Esophagus muscularis mucosa (tissue), 4 donors: ENCODE measurements around the gene PAK4. TPM values are rescaled to one million over a fixed set of nuclear protein-coding genes. Genes with fewer than 3 reads are reported as not detected.

Experiments
- DNase-seq: peaks from one replicate; pipeline ENCODE4 v3.0.0-alpha.2; 2017; ENCODE audit errors: extremely low spot score
- H3K27ac ChIP-seq, 4 donors: fragments of 200-600 bp; sonication (generic); replicated peaks in 1 of 4; 1 replicate in 3 of 4; 2 replicates in 1 of 4; pipeline ENCODE4 v1.5.1; 2016 to 2019; ENCODE audit warnings: mild to moderate bottlenecking in 1 of 4
- H3K27me3 ChIP-seq, 4 donors: fragments of 200-600 bp; sonication (generic); one replicate each; pipeline versions ENCODE4 v1.5.1 to v1.6.0; 2016 to 2019
- H3K36me3 ChIP-seq, 4 donors: fragments of 200-600 bp; sonication (generic); one replicate each; pipeline ENCODE4 v1.5.1; 2016 to 2019
- H3K4me1 ChIP-seq, 4 donors: fragments of 200-600 bp; sonication (generic); one replicate each; pipeline ENCODE4 v1.5.1; 2016 to 2019
- H3K4me3 ChIP-seq, 4 donors: fragments of 200-600 bp; sonication (generic); 1 replicate in 2 of 4; 2 replicates in 2 of 4; pipeline ENCODE4 v1.5.1; 2016 to 2019; ENCODE audit warnings: mild to moderate bottlenecking in 4 of 4, moderate library complexity in 1 of 4
- H3K9me3 ChIP-seq, 4 donors: fragments of 200-600 bp; sonication (generic); 1 replicate in 3 of 4; 2 replicates in 1 of 4; pipeline ENCODE4 v1.5.1; 2016 to 2019
- EP300 ChIP-seq: sonication (generic); formaldehyde crosslinking; IDR thresholded peaks from one replicate; pipeline ENCODE4 v1.6.1; 2017; ENCODE audit warnings: antibody characterized with exemption
- POLR2A ChIP-seq: fragments of 450-650 bp; IDR thresholded peaks from one replicate; pipeline ENCODE4 v1.6.1; 2017; ENCODE audit warnings: antibody characterized with exemption, moderate library complexity, mild to moderate bottlenecking, low read depth
- POLR2AphosphoS5 ChIP-seq, 2 donors: sonication (generic); formaldehyde crosslinking; IDR thresholded peaks; one replicate each; pipeline ENCODE4 v1.6.1; 2017; ENCODE audit warnings: antibody characterized with exemption in 2 of 2
- WGBS: methylation state at CpG from one replicate; pipeline ENCODE4 v1.1.5; 2018; 5-methylcytosine and 5-hydroxymethylcytosine counted together
- intact Hi-C: fragments of 100-400 bp; cut with DNase I; formaldehyde crosslinking; loops from one replicate; pipeline ENCODE4 v1.15.1; 2023
- total RNA-seq, 4 donors: library from RNA; depleted of rRNA; stranded (reverse); fragments of >200 nt; gene quantifications; one replicate each; pipeline versions ENCODE4 v1.1.0 to v1.2.1, GENCODE V29; 2016
- TF ChIP-seq, protein P1 (sequence below), 3 experiments: fragments of 200-600 bp in 2 of 3; fragments of 450-650 bp in 1 of 3; sonication (generic) in 2 of 3; IDR thresholded peaks; one replicate each; pipeline ENCODE4 v1.5.1; 2017 to 2019; ENCODE audit warnings: antibody characterized with exemption in 3 of 3, mild to moderate bottlenecking in 2 of 3, moderate library complexity in 1 of 3

The PAK4 gene
- total RNA-seq, 4 donors from 2014 or later, result 8.3 to 18.4 (median 11.0) TPM

- intact Hi-C loops, result no loop called here
- H3K9me3 ChIP-seq, result no peaks in the 10 kb centered on the region
- no peaks in the 10 kb centered on the region for H3K27me3 ChIP-seq
- peaks cover 39 to 84% (median 77%) of the 10 kb centered on the region in 4 donors for H3K4me1 ChIP-seq
- H3K36me3 ChIP-seq, result no peaks in the 10 kb centered on the region
- no peak for DNase-seq
- TF ChIP-seq POLR2AphosphoS5 (IDR thresholded peaks at IDR 0.05) (no peak), POLR2A (no peak), EP300 (no peak)
- TF ChIP-seq, protein P1, sequence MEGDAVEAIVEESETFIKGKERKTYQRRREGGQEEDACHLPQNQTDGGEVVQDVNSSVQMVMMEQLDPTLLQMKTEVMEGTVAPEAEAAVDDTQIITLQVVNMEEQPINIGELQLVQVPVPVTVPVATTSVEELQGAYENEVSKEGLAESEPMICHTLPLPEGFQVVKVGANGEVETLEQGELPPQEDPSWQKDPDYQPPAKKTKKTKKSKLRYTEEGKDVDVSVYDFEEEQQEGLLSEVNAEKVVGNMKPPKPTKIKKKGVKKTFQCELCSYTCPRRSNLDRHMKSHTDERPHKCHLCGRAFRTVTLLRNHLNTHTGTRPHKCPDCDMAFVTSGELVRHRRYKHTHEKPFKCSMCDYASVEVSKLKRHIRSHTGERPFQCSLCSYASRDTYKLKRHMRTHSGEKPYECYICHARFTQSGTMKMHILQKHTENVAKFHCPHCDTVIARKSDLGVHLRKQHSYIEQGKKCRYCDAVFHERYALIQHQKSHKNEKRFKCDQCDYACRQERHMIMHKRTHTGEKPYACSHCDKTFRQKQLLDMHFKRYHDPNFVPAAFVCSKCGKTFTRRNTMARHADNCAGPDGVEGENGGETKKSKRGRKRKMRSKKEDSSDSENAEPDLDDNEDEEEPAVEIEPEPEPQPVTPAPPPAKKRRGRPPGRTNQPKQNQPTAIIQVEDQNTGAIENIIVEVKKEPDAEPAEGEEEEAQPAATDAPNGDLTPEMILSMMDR (IDR thresholded peaks at IDR 0.05), result no peak
- 87% methylated on average over 15 of the region's 15 CpGs for WGBS
- H3K4me3 ChIP-seq, result no peak overlapping the region
- no peak overlapping the region for H3K27ac ChIP-seq
Observed at GRCh38 chr19:39157997-39158389, 32.4 kb downstream of the PAK4 start.

DNA sequence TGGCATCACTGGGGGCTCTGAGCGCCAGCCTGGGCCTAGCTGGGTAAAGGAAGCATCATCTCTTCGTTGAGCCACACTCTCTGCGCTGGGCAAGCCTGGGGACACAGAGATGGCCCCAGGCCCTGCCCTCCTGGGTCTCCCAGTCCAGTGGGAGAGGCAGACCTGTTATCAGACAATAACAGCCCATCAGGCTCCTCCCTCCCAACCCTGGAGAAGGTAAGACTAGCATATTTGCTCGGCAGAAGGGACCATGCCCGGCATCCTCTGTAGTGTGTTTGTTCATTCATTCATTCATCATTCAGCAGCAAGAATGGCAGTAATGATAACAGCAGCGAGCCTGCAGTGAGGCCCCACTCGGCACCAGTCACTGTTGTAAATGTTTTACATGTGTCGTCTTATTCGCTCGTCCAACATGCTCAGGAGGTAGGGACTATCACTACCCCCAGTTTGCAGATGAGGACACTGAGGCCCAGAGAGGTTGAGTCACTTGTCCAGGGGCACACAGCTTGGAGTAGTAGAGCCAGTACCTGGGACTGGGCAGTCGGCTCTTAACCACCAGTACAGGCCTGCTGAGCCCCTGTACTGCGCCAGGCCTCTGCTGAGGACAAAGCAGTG, 33.2 kb downstream of the PAK4 start:
- Histone ChIP-seq H3K27ac (no peak overlapping the region), H3K4me1 (peaks cover 39 to 87% (median 78%) of the 10 kb centered on the region in 4 donors), H3K36me3 (no peaks in the 10 kb centered on the region), H3K27me3 (no peaks in the 10 kb centered on the region), H3K4me3 (no peak overlapping the region), H3K9me3 (no peaks in the 10 kb centered on the region)
- DNase-seq, result no peak
- TF ChIP-seq POLR2A, result no peak
- TF ChIP-seq, protein P1 (IDR thresholded peaks at IDR 0.05), result no peak
- no peak for TF ChIP-seq POLR2AphosphoS5 (IDR thresholded peaks at IDR 0.05)
- no peak for TF ChIP-seq EP300
- WGBS, result 79% methylated on average over 9 of the region's 12 CpGs
- intact Hi-C loops, result no loop called here

DNA sequence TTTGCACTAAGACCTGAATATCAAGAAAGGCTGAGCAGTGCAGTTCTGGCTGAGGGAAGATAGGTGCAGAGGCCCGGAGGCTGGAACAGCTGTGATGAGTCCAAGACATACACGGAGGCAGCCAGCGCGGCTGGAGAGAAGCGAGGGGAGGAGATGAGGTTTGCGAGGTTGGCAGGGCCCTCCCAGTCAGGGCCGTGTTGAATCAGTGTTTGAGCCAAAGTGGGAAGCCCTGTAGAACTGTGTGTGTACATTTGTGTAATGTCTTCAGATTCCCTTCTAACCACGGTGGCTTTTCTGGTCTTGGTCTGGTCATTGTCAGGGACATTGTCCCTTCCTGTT, 34.9 kb downstream of the PAK4 start:
- H3K4me3 ChIP-seq, result no peak overlapping the region
- intact Hi-C loops, result no loop called here
- no peaks in the 10 kb centered on the region for H3K9me3 ChIP-seq
- peaks cover 34 to 79% (median 66%) of the 10 kb centered on the region in 4 donors for H3K4me1 ChIP-seq
- H3K36me3 ChIP-seq, result no peaks in the 10 kb centered on the region
- WGBS, result 13% methylated on average over 8 of the region's 8 CpGs
- peak overlapping the region; percentile 18 to 71 (median 67) for H3K27ac ChIP-seq
- no peaks in the 10 kb centered on the region for H3K27me3 ChIP-seq
- no peak for TF ChIP-seq POLR2A
- TF ChIP-seq POLR2AphosphoS5 (IDR thresholded peaks at IDR 0.05), result peak in 1 of 2 donors; percentile 30
- DNase-seq, result no peak

- H3K4me1 ChIP-seq, result peaks cover 32 to 79% (median 66%) of the 10 kb centered on the region in 4 donors
- peak overlapping the region; percentile 18 to 71 (median 67) for H3K27ac ChIP-seq
- no peaks in the 10 kb centered on the region for H3K36me3 ChIP-seq
- no peaks in the 10 kb centered on the region for H3K9me3 ChIP-seq
- DNase-seq, result no peak
- intact Hi-C loops, result no loop called here
- TF ChIP-seq, protein P1 (IDR thresholded peaks at IDR 0.05), result no peak
- peak in 1 of 2 donors; percentile 15 for TF ChIP-seq POLR2AphosphoS5 (IDR thresholded peaks at IDR 0.05)
- no peak for TF ChIP-seq EP300
- TF ChIP-seq POLR2A, result no peak
- no peak overlapping the region for H3K4me3 ChIP-seq
- 79% methylated on average over 15 of the region's 21 CpGs for WGBS
- no peaks in the 10 kb centered on the region for H3K27me3 ChIP-seq
Observed at GRCh38 chr19:39160889-39161672, 35.5 kb downstream of the PAK4 start.

DNA sequence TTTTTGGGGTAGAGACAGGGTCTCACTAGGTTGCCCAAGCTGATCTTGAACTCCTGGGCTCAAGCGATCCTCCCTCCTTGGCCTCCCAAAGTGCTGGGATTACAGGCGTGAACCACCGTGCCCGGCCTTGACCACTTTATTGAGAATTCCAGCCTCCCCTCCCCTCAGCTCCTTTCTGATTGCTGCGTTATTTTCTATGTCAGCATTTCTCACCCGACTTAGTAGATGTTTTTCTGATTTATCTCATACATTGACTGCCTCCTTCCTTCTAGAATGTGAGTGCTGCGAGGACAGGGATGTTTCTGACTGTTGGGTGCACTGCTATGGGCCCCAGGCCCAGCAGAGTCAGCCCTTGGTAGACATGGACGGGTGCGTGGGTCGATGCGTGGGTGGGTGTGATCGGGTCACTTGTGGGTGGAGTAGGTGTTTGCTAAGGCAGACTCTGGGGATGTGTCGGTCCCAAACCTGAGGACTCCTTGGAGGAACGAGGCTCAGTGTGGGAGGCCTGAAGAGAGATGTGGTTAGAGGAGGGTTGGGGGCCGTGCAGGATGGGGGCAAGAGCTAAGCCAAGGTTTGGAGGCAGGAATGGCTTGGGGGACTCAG, 37.0 kb downstream of the PAK4 start:
- no peak overlapping the region for H3K4me3 ChIP-seq
- no peak for DNase-seq
- H3K4me1 ChIP-seq, result peaks cover 33 to 79% (median 66%) of the 10 kb centered on the region in 4 donors
- no peaks in the 10 kb centered on the region for H3K36me3 ChIP-seq
- H3K27me3 ChIP-seq, result no peaks in the 10 kb centered on the region
- intact Hi-C loops, result no loop called here
- H3K9me3 ChIP-seq, result no peaks in the 10 kb centered on the region
- TF ChIP-seq POLR2A (no peak), EP300 (no peak), POLR2AphosphoS5 (IDR thresholded peaks at IDR 0.05) (no peak)
- TF ChIP-seq, protein P1 (IDR thresholded peaks at IDR 0.05), result no peak
- WGBS, result 89% methylated on average over 15 of the region's 15 CpGs
- no peak overlapping the region for H3K27ac ChIP-seq
